GM12864 (cell line): Measurements from ENCODE around the gene PCGF1.

Experiments used
- DNase-seq: peaks from one replicate; pipeline ENCODE4 v3.0.0-alpha.2; 2011; ENCODE audit warnings: low read depth
- H3K4me3 ChIP-seq: 2 replicates; pipeline ENCODE4 v1.5.1; 2011; ENCODE audit warnings: mild to moderate bottlenecking, low read depth, low read length, control low read depth
- TF ChIP-seq, protein P1 (sequence below): IDR thresholded peaks from 2 replicates; pipeline ENCODE4 v1.5.1; 2011; ENCODE audit warnings: low read depth, mild to moderate bottlenecking, moderate library complexity, low read length, control low read depth, inconsistent platforms; ENCODE audit errors: missing control alignments

The PCGF1 gene

DNA sequence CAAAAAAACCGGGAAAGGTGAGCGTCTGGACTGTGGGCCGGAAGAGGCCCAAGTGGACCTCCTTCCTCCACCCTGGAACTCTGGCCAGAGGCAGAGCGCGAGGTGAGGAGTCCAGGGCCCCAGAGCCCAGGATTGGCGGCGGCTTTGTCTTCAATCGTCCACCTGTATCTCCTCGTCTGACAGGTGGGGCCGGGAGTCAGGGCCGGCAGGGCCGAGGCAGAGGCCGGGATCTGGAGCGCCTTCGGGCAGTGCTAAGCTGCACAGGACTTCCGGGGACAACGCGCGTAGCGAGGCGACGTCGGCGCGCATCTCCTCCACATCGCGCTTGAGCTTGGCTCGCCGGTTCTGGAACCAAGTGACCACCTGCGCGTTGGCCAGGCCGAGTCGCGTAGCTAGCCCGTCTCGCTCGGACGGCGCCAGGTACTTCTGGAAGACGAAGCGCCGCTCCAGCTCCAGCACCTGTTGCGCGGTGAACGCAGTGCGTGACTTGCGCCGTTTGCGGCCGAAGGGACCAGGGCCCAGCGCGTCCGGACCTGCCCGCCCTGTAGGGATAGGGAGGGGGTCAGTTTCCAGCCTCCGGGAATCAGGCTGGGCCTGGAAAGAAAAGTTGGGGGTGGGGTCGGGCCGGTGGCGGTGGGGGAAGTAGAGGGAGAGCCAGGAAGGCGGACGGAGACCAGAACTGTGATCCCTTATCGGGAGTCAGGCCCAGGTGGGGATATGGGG, 9.6 kb downstream of the PCGF1 start:
- no peak for DNase-seq
- H3K4me3 ChIP-seq: no peak overlapping the region
- TF ChIP-seq, protein P1, sequence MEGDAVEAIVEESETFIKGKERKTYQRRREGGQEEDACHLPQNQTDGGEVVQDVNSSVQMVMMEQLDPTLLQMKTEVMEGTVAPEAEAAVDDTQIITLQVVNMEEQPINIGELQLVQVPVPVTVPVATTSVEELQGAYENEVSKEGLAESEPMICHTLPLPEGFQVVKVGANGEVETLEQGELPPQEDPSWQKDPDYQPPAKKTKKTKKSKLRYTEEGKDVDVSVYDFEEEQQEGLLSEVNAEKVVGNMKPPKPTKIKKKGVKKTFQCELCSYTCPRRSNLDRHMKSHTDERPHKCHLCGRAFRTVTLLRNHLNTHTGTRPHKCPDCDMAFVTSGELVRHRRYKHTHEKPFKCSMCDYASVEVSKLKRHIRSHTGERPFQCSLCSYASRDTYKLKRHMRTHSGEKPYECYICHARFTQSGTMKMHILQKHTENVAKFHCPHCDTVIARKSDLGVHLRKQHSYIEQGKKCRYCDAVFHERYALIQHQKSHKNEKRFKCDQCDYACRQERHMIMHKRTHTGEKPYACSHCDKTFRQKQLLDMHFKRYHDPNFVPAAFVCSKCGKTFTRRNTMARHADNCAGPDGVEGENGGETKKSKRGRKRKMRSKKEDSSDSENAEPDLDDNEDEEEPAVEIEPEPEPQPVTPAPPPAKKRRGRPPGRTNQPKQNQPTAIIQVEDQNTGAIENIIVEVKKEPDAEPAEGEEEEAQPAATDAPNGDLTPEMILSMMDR: no peak

DNA sequence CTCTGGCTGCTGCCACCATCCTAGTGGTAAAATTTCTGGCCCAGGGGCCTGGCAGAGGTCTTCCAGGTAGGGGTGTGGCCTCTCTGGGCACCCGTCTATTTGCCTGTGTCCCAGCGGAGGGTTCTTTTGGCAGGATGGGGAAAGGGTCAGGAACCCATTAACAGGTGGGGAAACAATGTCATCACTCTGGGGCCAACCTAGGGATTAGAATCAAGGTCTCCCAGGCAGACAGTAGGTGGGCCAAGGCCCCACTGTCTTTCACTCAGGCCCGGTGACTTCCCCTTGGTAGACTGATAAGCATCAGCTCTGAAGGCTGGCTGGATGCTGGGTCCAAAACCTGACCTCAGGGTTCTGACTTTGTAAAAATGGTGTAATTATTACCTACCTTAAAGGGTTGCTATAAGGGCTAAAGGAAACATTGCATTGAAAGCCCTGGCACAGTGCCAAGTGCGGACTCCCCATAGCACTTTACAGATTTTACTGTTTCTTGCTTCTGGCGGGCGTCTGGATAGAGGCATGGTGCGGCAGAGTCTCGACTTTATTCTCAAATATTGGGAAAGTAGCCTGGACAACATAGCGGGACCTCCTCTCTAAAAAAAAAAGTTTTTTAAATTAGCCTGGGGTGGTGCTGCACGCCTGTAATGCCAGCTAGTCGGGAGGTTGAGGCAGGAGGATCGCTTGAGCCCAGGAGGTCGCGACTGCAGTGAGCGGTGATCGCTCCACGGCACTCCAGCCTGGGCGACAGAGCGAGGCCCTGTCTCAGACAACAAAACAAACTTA, 10.3 kb downstream of the PCGF1 start:
- DNase-seq: no peak
- TF ChIP-seq, protein P1: no peak
- H3K4me3 ChIP-seq: no peak overlapping the region

DNA sequence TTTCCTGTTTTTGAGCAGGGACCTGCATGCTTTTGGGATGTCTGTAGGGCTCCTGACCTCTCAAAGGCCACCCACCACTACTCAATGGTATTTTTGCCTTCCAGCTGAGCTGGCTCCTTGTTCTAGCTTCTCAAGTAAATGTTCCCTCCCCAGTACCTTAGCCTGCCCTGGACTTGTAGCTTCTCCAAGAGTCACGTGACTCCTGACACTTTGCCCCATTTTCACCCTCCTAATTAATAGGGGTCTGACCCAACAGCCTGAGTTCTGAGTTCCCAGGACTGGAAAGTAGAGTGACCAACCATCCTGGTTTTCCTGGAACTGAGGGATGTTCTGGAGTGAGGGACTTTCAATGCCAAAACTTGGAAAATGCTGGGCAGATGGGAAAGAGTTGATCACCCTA, 12.1 kb downstream of the PCGF1 start:
- no peak for DNase-seq
- H3K4me3 ChIP-seq: no peak overlapping the region
- TF ChIP-seq, protein P1: no peak

DNA sequence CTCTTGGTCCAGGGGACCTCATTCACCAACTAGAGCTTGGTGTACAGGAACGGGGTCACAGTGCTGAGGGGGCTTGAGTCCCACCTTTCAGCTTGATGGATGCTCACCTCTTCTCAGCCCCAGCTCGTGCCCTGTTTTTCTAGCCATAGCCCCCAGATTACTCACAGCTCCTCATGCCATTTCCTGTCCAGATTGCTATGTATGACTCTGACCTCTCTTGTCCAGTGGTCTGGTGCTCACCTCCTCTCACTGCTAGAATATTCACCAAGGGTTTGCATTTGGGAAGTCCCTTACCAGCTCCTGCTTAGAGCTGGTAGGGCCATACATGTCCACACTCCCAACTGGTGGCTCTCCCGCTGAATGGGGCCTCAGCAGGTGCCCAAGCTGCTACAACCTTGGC, 13.9 kb downstream of the PCGF1 start:
- no peak for DNase-seq
- TF ChIP-seq, protein P1: no peak
- no peak overlapping the region for H3K4me3 ChIP-seq

DNA sequence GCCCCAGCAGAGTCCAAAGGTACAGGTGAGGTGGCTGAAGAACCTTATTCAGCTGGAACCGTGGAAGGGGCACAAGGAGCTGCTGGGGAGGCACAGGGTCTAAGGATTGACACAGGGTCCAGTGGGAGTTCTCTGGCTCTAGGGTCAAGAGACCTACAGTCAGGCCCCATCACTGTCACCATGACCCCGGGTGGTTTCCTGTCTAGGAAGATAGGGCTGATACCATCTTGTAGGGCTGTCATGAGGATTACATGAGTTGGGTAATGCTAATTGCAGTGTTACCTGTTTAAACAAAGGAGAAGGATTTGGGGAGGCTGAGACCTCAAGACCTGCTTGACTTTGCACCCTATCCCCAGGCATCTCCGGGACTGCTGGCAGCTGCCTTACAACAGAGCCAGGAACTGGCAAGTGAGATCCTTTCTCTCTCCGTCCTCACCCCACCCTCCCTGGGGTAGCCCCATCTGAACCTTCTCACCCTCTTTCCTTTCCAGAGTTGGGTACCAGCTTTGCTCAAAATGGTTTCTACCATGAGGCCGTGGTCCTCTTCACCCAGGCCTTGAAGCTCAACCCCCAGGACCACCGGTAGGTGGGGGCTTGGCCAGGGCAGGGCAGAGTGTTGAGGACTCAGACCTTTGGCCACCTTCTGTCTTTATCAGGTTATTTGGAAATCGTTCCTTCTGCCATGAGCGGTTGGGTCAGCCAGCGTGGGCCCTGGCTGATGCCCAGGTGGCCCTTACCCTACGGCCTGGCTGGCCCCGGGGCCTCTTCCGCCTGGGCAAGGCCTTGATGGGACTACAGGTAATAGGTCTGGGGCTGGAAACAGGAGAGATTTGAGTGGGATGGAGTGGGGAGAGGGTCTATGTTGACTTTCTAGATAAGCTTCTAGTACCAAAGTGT, 15.6 kb downstream of the PCGF1 start:
- TF ChIP-seq, protein P1: no peak
- H3K4me3 ChIP-seq: no peak overlapping the region
- no peak for DNase-seq

DNA sequence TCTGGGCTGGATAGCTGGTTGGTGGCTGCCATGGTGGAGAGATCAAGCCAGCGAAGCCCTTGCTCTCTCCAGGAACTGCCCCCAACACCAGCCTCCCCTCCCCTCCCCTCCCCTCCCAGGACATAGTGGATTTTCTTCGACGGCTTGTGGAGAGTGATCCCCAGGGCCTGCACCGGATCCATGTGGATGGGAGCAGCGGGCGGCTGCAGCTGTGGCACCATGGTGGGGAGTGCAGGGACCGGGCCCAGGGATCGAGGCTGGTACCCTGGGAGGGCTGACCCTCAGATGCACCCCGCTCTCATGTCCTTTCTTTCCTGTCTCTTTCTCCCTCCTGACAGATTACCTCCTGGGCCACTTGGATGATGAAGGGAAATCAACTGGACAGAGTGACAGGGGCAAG, 17.6 kb downstream of the PCGF1 start:
- H3K4me3 ChIP-seq: no peak overlapping the region
- TF ChIP-seq, protein P1: no peak
- DNase-seq: no peak
